Progenitor cell of endocrine pancreas (in vitro differentiated cells): ENCODE measurements around the gene MAML3. TPM values are rescaled to one million over a fixed set of nuclear protein-coding genes. Genes with fewer than 3 reads are reported as not detected.

Source experiments
- DNase-seq: peaks from one replicate; pipeline ENCODE4 v3.0.0; 2021; ENCODE audit warnings: low spot score; ENCODE audit not compliant: unreplicated experiment
- H3K27ac Mint-ChIP-seq: 2 replicates; pipeline ENCODE4 v1.8.0; 2021; ENCODE audit warnings: mild to moderate bottlenecking, moderate library complexity, mixed read lengths
- H3K27me3 Mint-ChIP-seq: 2 replicates; pipeline ENCODE4 v1.8.0; 2021; ENCODE audit warnings: mixed read lengths
- H3K36me3 Mint-ChIP-seq: 2 replicates; pipeline ENCODE4 v1.8.0; 2022; ENCODE audit warnings: mixed read lengths; ENCODE audit not compliant: insufficient read depth
- H3K4me1 Mint-ChIP-seq: 2 replicates; pipeline ENCODE4 v1.8.0; 2021; ENCODE audit warnings: low read depth, mixed read lengths
- H3K4me3 Mint-ChIP-seq: 2 replicates; pipeline ENCODE4 v1.8.0; 2021; ENCODE audit warnings: low read depth, mild to moderate bottlenecking, moderate library complexity, mixed read lengths
- H3K9me3 Mint-ChIP-seq: 2 replicates; pipeline ENCODE4 v1.8.0; 2021; ENCODE audit warnings: low read depth, mixed read lengths
- total RNA-seq: library from RNA; stranded (reverse); gene quantifications from 2 replicates; pipeline ENCODE4 v1.2.1, GENCODE V29; 2021
- TF ChIP-seq, protein P1 (sequence below): fragments of 200-600 bp; sonication (generic); IDR thresholded peaks from one replicate; pipeline ENCODE4 v1.5.0; 2021; ENCODE audit warnings: antibody characterized with exemption, mild to moderate bottlenecking; ENCODE audit not compliant: unreplicated experiment

Gene MAML3
- total RNA-seq, 1 donor from 2014 or later = 48.5 TPM

DNA sequence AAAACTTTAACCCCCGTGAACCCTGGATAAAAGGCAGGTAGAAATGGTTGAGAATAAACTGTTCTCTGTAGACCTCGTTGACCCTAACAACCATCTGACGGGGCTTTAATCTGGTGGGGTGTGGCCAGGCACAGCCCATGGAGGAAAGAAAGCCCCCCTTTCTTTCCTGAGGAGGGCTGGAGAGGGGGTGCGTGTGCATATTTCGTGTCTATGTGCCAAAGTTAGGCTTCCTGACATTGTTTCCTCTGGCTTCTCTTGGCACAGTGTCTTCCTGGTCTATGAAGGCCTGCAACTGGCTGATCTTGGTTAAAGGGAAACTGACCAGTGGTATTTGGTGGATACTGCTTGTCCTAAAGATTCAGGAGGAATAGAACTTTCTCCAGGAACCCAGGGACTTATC is 391.3 kb downstream of the MAML3 start:
- DNase-seq = no peak
- Mint-ChIP-seq H3K4me1 (peaks cover 24% of the 10 kb centered on the region), H3K27ac (peak overlapping the region; percentile 56), H3K4me3 (no peak overlapping the region), H3K9me3 (no peaks in the 10 kb centered on the region), H3K27me3 (no peaks in the 10 kb centered on the region), H3K36me3 (peaks cover 6% of the 10 kb centered on the region)
- TF ChIP-seq, protein P1, sequence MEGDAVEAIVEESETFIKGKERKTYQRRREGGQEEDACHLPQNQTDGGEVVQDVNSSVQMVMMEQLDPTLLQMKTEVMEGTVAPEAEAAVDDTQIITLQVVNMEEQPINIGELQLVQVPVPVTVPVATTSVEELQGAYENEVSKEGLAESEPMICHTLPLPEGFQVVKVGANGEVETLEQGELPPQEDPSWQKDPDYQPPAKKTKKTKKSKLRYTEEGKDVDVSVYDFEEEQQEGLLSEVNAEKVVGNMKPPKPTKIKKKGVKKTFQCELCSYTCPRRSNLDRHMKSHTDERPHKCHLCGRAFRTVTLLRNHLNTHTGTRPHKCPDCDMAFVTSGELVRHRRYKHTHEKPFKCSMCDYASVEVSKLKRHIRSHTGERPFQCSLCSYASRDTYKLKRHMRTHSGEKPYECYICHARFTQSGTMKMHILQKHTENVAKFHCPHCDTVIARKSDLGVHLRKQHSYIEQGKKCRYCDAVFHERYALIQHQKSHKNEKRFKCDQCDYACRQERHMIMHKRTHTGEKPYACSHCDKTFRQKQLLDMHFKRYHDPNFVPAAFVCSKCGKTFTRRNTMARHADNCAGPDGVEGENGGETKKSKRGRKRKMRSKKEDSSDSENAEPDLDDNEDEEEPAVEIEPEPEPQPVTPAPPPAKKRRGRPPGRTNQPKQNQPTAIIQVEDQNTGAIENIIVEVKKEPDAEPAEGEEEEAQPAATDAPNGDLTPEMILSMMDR = no peak

DNA sequence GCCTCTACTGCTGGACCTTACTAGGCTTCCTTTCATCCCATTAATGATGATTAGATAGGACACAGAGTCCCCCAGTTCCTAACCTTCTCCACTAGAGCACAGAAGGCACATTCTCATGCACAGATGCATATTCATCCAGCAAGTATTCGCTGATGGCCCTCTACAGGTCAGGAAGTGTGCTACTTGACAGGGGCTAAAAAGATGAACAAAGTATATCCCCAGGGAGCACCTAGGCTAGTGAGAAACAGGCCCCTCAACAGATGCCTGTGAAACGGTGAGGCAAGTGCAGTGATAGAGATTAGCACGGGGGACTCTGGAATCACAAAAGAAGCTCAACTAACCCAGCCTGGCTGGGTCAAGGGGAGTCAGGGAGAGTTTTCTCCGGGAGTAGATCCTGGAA is 392.5 kb downstream of the MAML3 start:
- no peaks in the 10 kb centered on the region for H3K9me3 Mint-ChIP-seq
- TF ChIP-seq, protein P1 = peak; percentile 37
- peaks cover 4% of the 10 kb centered on the region for H3K36me3 Mint-ChIP-seq
- H3K4me3 Mint-ChIP-seq = no peak overlapping the region
- H3K27ac Mint-ChIP-seq = no peak overlapping the region
- peaks cover 24% of the 10 kb centered on the region for H3K4me1 Mint-ChIP-seq
- no peak for DNase-seq
- no peaks in the 10 kb centered on the region for H3K27me3 Mint-ChIP-seq

DNA sequence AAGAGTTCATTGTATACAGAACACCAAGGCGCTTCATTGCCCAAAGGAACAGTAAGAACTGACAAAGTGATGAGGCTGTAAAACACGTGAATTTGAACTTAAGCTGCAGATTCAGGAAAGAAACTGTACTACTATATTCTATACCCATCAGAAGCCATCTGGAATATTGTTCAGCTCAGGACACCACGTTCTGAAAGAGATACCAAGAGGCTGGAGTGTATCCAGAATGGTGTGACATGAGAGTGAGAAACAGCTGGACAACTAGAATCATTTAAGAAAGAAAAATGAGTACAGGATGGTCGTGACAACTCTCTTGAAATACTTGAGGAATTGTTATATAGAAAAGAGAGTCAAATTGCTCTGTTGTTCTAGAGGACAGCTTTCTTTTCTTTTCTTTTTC is 393.4 kb downstream of the MAML3 start:
- TF ChIP-seq, protein P1 = no peak
- DNase-seq = no peak
- Mint-ChIP-seq H3K36me3 (peaks cover 4% of the 10 kb centered on the region), H3K4me1 (peaks cover 24% of the 10 kb centered on the region), H3K27ac (no peak overlapping the region), H3K4me3 (no peak overlapping the region), H3K27me3 (no peaks in the 10 kb centered on the region), H3K9me3 (no peaks in the 10 kb centered on the region)

DNA sequence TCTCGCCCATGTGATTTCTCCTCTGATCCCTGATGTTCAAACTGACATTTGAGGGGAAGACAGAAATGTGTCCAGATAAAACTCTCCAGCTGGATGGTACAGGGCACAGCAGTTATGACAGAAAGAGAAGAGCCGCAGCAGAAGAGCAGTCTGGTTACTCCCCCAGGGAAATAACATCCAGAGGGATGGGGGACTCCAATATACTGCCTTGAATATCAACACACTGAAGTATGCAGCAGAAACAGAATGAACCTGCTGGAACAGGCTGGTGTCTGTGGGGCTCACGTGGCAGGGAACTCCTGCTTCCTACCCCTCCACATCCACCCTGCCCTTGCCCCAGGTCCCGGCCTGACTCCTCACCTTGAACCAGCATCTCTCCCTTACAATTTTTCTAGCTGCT is 394.9 kb downstream of the MAML3 start:
- H3K9me3 Mint-ChIP-seq = no peaks in the 10 kb centered on the region
- peaks cover 23% of the 10 kb centered on the region for H3K4me1 Mint-ChIP-seq
- TF ChIP-seq, protein P1 = no peak
- no peak for DNase-seq
- H3K27ac Mint-ChIP-seq = no peak overlapping the region
- peaks cover 4% of the 10 kb centered on the region for H3K36me3 Mint-ChIP-seq
- H3K4me3 Mint-ChIP-seq = no peak overlapping the region
- no peaks in the 10 kb centered on the region for H3K27me3 Mint-ChIP-seq

DNA sequence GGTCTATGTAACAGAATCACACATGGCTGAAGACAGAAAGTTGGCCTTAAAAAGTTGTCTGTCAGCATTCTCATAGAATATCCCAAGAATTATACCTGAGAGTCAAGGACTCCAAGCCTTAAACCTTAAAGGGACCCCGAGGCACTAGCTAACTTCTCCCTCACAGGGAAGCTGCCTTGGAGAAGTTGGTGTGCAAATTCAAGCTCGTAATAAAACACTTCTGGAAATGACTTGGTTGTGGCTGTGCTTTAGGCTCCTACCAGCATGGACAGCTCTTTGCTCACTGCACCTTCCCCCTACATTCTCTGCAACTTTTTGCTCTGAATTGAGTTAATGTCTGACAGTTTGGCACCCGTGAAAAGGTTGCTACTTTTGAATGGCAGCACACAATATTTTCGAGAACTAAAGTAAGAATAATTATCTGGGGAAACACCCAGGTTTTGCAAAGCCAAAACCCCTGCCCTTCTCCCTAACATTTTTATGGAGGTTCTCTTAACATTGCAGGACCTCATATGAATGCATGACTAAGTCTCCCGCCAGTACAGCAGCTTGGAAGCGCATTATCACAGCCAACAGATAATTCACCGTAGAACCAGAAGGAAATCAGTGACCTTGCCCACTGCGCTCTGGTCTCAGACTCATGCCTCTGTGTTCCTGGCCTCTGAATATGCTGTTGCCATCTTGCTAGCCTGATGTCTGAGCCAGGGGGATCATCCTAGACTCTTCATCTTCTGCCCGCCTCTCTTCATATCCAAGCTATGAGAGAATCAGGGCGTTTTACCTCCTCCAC is 397.4 kb downstream of the MAML3 start:
- Mint-ChIP-seq H3K4me1 (peaks cover 14% of the 10 kb centered on the region), H3K27ac (peak overlapping the region; percentile 8), H3K9me3 (no peaks in the 10 kb centered on the region), H3K27me3 (no peaks in the 10 kb centered on the region), H3K36me3 (peaks cover 4% of the 10 kb centered on the region), H3K4me3 (no peak overlapping the region)
- TF ChIP-seq, protein P1 = no peak
- no peak for DNase-seq
